HG02678 (cell line): ENCODE data around the gene PLCL1.

Experiments
- ATAC-seq: cut with Tn5 transposase; IDR thresholded peaks from one replicate; pipeline ENCODE4 v1.9.1; 2021; ENCODE audit warnings: mild to moderate bottlenecking, moderate library complexity; ENCODE audit not compliant: unreplicated experiment

PLCL1 gene

DNA sequence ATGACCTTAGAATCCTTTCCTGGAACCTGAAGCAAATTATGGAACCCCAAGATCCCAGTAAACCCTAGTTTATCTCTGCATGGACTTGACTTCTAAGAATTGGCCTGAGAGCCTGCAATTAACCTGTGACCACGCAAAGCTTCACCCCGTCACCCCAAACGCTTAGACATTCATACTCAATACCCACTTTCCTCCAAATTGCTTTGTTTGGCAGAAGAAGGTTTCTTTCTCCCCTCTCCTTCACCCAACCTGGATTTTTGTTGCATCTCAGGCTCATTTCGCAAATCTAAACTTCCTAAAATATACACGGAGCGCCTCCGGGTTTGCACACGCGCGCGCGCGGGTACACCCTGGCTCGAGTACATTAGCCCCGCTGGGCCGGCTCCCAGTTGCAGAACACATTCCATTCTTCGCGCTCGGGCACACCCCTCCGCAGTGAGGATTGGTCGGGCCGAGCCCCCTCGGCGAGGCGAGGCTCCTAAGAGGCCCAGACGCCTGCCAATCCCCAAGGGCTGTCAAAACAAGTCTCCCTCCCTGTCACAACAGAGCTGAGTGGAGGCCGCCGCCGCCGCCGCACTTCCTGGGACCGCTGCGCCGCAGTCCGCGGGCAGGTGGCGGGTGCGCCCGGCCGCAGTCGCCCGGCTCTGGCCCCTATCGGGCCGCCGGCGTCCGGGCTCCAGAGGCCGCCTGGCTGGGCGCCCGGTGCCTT, at the start of gene PLCL1:
PLCL1 (plus strand) TSS at position 545 of the 709 bp plus-strand sequence.
- ATAC-seq: peak; percentile 100

DNA sequence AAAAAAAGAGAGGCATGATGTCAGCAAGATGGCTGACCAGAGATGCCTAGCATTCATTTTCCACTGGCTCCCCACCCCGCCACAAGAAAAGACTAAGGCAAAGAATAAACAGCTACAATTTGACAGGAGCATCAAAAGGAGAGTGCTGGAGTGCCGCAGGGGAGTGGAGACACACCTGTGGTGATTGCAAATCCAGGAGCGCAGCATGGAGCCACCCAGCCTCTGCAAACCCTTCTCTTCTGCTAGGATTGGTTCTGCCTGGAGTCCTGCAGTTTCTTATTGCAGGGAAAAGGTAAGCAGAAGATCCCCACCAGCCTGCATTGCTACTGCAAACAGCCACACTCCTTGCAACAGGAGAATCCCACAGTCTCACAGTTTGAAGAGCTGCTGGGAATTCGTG, 45.4 kb upstream of the PLCL1 start:
- ATAC-seq: no peak

- ATAC-seq: no peak
These were observed 44.6 kb upstream of the PLCL1 start for GRCh38 chr2:197759625-197760292.

DNA sequence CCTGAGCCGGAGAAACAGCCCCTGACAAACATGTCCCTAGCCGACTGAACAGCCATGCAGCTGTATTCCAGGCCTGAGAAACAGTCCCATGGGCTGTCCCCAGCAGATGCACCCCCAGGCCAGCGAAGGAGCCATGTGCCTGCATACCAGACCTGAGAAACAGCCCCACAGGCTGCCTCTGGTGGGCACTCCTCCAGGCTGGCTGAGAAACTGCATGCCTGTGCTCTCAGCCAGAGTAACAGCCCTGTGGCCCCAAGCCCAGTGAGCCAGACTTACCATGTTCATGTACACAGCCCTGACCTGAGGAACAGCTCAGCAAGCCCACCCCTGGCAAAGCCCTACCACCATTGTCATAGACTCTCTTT, 44.1 kb upstream of the PLCL1 start:
- no peak for ATAC-seq

DNA sequence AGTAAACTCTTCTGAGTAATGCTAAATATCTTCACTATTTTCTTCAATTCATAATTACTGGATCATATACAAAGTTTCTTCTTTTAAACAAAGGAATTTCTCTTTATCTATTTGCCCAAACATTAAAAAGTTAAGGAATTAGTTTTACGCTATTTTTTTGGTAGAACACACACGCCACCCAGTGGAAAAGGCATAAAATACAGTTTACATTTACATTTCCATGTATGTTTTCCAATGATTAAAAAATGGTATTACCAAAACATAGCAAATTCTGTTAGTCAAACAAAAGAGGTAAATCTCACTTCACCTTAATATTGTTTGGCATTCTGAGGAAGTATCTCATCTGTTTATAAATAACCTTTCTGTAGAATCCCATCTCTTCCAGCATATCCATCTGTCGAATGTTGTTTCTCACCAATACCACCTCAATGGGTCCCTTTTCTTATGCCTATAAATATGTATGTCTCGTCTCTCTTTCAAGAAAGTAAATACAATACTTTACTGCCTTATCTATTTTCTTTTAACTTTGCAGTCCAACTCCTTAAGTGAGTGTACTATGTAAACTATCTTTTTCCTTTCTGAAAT, 26.5 kb upstream of the PLCL1 start:
- ATAC-seq: no peak

DNA sequence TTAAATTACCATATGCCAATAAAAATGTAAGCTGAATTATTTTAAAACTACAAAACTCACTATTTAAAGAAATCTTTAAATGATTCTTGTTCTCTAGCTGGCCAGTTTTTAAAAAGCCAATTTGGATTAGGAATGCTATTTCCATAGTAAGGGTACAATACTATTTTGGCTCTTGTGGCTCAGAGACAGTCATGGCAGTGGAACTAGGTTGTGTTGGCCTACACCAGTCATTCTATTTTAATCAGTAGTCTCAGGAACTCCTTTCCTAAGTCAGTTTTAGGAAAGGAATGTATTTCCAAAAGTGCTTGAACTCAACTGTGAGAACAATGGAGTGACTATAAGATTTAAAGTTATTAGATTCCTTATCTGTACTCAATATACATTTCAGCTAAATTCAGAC, 25.1 kb upstream of the PLCL1 start:
- no peak for ATAC-seq

DNA sequence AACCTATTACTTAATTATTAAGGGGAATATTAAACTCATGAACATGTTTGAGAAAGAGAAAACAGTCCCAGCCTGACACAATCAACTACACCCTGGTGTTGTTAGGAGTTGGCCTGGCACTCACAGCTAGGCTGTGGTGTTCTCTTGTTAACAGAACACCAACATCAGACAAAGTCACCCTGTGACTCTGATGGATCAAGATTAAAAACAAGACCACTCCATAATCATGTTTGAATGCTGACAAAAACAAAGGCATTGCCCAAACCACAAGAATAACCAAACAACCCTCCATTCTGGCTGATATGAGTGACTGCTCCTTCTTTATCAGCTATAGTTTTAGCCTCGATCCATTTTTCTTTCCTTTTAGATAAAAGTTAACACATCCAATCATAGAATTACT, 22.3 kb upstream of the PLCL1 start:
- ATAC-seq: no peak

- ATAC-seq: no peak
These were observed 19.1 kb upstream of the PLCL1 start, which contains the start of gene BOLL for GRCh38 chr2:197784956-197785941. Gene BOLL, minus strand, starts transcription at chr2:197785319. Its CDS starts 3,469 bp downstream, at chr2:197781850.

DNA sequence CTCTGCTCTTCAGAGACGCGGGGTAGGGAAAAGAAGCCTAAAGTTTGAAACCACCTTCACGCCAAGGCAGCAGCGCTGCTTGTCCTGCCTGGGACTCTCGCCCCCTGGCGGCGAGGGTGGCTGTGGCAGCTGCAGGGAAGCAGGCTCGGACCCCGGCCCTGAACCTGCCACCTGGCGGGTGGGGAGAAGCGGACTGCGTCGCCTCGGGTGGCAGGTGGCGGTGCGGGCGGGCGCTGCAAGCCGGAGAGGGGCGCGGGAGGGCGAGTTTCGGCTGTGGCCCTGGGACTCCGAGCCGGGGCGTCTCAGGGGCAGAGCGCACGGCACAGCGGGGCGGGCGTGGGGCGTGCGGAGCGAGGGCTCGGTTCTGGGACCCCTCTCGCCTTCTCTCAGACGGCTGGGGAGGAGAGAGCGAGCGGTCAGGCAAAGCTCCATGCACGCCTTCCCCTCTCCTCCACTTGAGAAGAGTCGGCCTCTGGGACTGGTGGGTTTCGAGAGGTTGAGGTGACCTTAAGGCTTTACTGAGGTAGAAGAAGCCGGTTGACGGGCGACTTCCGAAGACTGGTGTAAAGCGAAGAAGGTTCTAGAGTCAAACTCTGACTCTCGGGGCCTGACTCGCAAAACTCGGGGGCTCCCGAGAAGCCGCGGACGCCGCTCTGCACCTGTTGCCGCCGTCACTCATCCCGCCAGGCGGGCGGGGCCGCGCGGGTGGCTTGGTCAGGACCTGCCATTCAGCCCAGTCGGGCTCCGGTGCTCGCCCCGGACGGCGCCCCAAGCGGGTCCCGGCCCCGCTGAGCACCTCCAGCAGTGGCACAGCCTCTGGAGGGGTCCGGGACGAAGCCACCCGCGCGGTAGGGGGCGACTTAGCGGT, 18.1 kb upstream of the PLCL1 start:
- peak; percentile 77 for ATAC-seq

DNA sequence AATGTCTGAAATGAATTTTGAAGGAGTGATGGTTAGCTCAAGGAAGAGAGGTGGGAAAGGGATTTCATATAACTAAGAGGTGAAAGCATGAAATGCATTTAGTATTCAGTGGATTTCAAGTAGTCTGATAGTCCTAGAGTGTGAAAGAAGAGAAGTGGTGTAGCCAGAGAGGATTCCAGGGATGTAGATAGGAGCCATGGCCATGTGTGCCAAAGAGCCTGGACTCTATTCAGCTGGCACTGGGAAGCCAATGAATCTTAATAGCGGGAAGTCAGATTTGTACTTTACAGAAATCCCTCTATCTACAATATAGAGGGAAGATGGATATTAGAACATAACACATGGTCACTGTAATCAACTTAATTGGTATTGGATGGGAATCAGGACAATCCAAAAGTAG, 10.9 kb upstream of the PLCL1 start:
- no peak for ATAC-seq

DNA sequence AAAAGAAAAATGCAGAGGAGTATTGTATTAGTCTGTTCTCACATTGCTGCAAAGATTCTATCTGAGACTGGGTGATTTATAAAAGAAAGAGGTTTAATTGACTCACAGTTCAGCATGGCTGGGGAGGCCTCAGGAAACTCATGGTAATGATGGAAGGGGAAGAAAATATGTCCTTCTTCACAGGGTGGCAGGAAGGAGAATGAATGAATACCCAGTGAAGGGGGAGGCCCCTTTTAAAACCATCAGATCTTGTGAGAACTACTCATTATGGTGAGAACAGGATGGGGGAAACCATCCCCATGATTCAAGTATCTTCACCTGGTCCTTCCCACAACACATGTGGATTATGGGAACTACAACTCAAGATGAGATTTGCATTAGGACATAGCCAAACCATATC, 9.1 kb upstream of the PLCL1 start:
- ATAC-seq: no peak

- no peak for ATAC-seq
These were observed 6.2 kb upstream of the PLCL1 start for GRCh38 chr2:197798187-197798586.

- ATAC-seq: no peak
These were observed 5.3 kb upstream of the PLCL1 start for GRCh38 chr2:197799068-197799467.

DNA sequence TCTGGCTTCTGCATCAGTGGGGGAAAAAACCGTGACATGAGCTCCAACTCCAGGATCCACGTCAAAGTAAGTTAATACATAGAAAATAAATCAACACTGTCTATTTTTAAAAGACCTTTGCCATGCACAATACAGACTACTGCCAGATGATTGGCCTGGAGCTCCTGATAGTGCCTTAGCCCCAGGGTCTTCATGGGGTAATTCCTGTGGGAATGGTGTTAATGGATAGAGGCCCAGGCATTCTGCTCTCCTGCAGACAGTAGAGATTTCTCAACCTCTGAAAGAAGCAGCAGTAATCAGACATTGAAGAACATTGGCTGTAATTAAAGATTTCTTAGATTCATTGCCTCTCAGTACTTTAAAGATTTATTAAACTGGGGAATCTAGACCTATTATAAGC, 4.3 kb upstream of the PLCL1 start:
- ATAC-seq: no peak

DNA sequence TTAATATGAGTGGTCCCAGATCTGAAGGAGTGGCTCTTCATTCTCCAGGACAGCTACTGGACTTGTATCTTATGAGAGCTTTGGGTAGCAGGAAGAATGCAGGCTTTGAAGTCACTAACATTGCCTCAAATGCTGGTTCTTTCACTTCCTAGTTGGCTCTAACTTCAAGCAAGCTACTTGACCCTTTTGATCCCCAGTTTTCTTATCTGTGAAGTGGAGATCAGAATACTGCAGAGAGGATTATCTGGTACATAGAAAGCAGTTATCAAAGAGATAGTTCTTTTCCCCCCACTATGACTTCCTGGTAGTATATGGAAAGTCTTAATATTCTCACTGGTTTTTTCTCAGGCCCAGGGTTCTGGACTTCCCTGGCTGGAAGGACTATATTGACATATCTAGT, 3.4 kb upstream of the PLCL1 start:
- ATAC-seq: no peak

- peak; percentile 33 for ATAC-seq
These were observed 1.4 kb upstream of the PLCL1 start for GRCh38 chr2:197803033-197803444.

GRCh38 chr2:197804758-197805714, 643 bp downstream of the PLCL1 start:
- ATAC-seq: peak; percentile 34

DNA sequence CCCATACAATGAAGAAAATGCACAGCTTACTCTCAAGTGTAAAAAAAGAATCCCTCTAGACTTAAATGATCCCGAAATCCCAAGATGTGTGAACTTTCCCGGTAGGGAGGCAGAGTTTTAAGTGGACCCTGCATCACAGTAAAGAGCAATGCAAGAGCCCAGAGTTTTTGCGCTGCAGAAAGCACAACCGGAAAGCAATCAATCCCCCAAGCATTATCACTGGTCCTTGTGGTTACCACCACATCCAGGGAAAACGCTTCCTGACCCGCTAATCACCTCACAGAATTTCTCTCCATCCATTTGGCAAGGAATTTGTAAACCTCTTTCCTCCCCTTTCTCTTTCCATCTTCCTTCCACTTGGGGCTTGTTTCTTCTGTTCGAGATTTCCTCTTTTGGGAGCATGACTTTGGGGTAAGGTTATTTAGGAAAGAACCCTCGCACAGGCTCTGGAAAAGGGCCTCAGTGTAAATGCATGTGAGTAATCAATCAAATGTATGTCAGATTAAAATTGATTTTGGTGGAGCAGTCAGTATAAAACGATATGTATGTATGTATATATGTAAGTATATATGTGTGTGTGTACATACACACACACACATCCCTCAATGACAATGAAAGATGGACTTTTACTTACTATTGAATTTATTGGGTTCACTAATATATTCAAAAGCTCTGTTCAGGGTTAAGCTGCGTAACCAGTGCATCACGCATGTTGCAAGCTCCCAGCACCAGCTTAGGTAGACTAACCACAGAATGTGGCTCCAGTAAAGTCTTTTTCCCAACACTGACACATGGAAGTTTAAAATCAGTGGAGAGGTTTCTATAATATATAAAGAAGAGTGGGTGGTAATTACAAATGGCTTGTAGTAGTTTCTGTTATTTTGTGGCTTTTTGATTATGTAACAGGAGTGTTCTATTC, 1.6 kb downstream of the PLCL1 start:
- ATAC-seq: no peak
